Measurements from ENCODE around the gene COL18A1.

COL18A1 gene

DNA sequence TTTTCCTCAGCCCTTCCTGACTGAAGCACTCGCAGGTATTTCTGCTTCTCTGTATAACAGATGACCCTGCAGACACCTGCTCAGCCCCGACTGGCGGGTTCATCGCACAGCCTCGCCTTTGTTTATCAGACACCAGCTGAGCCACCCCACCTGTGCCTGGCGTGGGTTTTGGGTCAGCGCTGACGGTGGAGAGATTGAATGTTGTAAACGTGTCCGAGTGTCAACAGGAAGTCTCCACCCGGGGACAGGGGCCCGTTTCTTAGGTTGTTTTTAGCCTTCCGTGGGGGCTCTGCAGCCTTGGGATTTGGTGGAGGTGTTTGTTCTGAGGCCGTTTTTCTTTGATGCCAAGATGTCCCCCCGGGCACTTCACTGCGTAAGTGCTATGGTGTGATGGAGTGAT lies 60.1 kb downstream of the COL18A1 start:
- TF ChIP-seq RARB (CRISPR knock-in tag; IDR thresholded peaks at IDR 0.05): no peak
- TF ChIP-seq ESRRG (CRISPR knock-in tag; IDR thresholded peaks at IDR 0.05): no peak
- TF ChIP-seq CREB5 (CRISPR knock-in tag; IDR thresholded peaks at IDR 0.05; ENCODE audit: low read depth): no peak
- no peak for TF ChIP-seq BACH2 (CRISPR knock-in tag; IDR thresholded peaks at IDR 0.05; ENCODE audit: borderline replicate concordance)
- TF ChIP-seq ZFP30 (CRISPR knock-in tag; IDR thresholded peaks at IDR 0.05): no peak
- TF ChIP-seq, protein P1, sequence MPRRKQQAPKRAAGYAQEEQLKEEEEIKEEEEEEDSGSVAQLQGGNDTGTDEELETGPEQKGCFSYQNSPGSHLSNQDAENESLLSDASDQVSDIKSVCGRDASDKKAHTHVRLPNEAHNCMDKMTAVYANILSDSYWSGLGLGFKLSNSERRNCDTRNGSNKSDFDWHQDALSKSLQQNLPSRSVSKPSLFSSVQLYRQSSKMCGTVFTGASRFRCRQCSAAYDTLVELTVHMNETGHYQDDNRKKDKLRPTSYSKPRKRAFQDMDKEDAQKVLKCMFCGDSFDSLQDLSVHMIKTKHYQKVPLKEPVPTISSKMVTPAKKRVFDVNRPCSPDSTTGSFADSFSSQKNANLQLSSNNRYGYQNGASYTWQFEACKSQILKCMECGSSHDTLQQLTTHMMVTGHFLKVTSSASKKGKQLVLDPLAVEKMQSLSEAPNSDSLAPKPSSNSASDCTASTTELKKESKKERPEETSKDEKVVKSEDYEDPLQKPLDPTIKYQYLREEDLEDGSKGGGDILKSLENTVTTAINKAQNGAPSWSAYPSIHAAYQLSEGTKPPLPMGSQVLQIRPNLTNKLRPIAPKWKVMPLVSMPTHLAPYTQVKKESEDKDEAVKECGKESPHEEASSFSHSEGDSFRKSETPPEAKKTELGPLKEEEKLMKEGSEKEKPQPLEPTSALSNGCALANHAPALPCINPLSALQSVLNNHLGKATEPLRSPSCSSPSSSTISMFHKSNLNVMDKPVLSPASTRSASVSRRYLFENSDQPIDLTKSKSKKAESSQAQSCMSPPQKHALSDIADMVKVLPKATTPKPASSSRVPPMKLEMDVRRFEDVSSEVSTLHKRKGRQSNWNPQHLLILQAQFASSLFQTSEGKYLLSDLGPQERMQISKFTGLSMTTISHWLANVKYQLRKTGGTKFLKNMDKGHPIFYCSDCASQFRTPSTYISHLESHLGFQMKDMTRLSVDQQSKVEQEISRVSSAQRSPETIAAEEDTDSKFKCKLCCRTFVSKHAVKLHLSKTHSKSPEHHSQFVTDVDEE (CRISPR knock-in tag; IDR thresholded peaks at IDR 0.05): no peak
- no peak for TF ChIP-seq OSR1 (CRISPR knock-in tag; IDR thresholded peaks at IDR 0.05)
- TF ChIP-seq TCF4 (CRISPR knock-in tag; IDR thresholded peaks at IDR 0.05; ENCODE audit: borderline replicate concordance): no peak
- TF ChIP-seq, protein P2, sequence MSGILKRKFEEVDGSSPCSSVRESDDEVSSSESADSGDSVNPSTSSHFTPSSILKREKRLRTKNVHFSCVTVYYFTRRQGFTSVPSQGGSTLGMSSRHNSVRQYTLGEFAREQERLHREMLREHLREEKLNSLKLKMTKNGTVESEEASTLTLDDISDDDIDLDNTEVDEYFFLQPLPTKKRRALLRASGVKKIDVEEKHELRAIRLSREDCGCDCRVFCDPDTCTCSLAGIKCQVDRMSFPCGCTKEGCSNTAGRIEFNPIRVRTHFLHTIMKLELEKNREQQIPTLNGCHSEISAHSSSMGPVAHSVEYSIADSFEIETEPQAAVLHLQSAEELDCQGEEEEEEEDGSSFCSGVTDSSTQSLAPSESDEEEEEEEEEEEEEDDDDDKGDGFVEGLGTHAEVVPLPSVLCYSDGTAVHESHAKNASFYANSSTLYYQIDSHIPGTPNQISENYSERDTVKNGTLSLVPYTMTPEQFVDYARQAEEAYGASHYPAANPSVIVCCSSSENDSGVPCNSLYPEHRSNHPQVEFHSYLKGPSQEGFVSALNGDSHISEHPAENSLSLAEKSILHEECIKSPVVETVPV (CRISPR knock-in tag; IDR thresholded peaks at IDR 0.05): no peak
- no peak for TF ChIP-seq ZNF8 (CRISPR knock-in tag; IDR thresholded peaks at IDR 0.05)
- TF ChIP-seq ZC3H10 (CRISPR knock-in tag; IDR thresholded peaks at IDR 0.05): no peak
- ATAC-seq: no peak

- ATAC-seq: no peak
- TF ChIP-seq ISL1 (CRISPR knock-in tag; IDR thresholded peaks at IDR 0.05) (no peak), TCF4 (CRISPR knock-in tag; IDR thresholded peaks at IDR 0.05; ENCODE audit: borderline replicate concordance) (no peak), BACH2 (CRISPR knock-in tag; IDR thresholded peaks at IDR 0.05; ENCODE audit: borderline replicate concordance) (no peak), CSDC2 (CRISPR knock-in tag; IDR thresholded peaks at IDR 0.05) (no peak), SNAI2 (CRISPR knock-in tag; IDR thresholded peaks at IDR 0.05) (no peak), ESRRG (CRISPR knock-in tag; IDR thresholded peaks at IDR 0.05) (no peak), CREB5 (CRISPR knock-in tag; IDR thresholded peaks at IDR 0.05; ENCODE audit: low read depth) (no peak), GLIS3 (CRISPR knock-in tag; IDR thresholded peaks at IDR 0.05) (no peak), ZNF8 (CRISPR knock-in tag; IDR thresholded peaks at IDR 0.05) (no peak), PATZ1 (CRISPR knock-in tag; IDR thresholded peaks at IDR 0.05; ENCODE audit: borderline replicate concordance) (no peak)
- TF ChIP-seq, protein P2 (CRISPR knock-in tag; IDR thresholded peaks at IDR 0.05): no peak
- TF ChIP-seq, protein P3, sequence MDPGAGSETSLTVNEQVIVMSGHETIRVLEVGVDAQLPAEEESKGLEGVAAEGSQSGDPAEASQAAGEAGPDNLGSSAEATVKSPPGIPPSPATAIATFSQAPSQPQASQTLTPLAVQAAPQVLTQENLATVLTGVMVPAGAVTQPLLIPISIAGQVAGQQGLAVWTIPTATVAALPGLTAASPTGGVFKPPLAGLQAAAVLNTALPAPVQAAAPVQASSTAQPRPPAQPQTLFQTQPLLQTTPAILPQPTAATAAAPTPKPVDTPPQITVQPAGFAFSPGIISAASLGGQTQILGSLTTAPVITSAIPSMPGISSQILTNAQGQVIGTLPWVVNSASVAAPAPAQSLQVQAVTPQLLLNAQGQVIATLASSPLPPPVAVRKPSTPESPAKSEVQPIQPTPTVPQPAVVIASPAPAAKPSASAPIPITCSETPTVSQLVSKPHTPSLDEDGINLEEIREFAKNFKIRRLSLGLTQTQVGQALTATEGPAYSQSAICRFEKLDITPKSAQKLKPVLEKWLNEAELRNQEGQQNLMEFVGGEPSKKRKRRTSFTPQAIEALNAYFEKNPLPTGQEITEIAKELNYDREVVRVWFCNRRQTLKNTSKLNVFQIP (CRISPR knock-in tag; IDR thresholded peaks at IDR 0.05; ENCODE audit: borderline replicate concordance, low read depth): no peak
These were observed 60.8 kb downstream of the COL18A1 start for GRCh38 chr21:45465611-45466329.
